ENCODE results near the gene CARMIL3. TPM values are rescaled to one million over a fixed set of nuclear protein-coding genes. Genes with fewer than 3 reads are reported as not detected.

Gene CARMIL3
- total and polyA plus RNA-seq, 2 experiments from 2014 or later: not detected

- Histone ChIP-seq H3K4me2 (ENCODE audit: unreplicated experiment) (peak overlapping the region; percentile 90), H3K4me3 (peak overlapping the region; percentile 65), H3K9ac (peak overlapping the region; percentile 26; the same call in 1 of the 2 replicates), H3K79me2 (ENCODE audit: insufficient read depth) (no peaks in the 10 kb centered on the region), H2AFZ (peak overlapping the region; percentile 72), H3K27me3 (replicated peaks; ENCODE audit: insufficient read depth) (peaks cover 31% of the 10 kb centered on the region), H3K9me2 (ENCODE audit: insufficient read depth) (no peaks in the 10 kb centered on the region), H3F3A (ENCODE audit: insufficient read depth) (no peaks in the 10 kb centered on the region), H3K4me1 (ENCODE audit: insufficient read depth) (no peaks in the 10 kb centered on the region), H3K27ac (no peak overlapping the region), H3K9me3 (ENCODE audit: low read depth) (no peaks in the 10 kb centered on the region), H4K20me1 (ENCODE audit: insufficient read depth) (no peaks in the 10 kb centered on the region), H3K36me3 (ENCODE audit: low read depth) (no peaks in the 10 kb centered on the region)
- no peak for DNase-seq
- in situ Hi-C loops (cut with MboI): no loop called here
- WGBS, 2 experiments (ENCODE audit: low coverage in 1 of 2, low lambda C conversion rate in 2 of 2, missing lambda C conversion rate in 2 of 2): 12 to 21% methylated on average over 18 to 20 of the region's 20 CpGs
- TF ChIP-seq EZH2phosphoT487 (IDR thresholded peaks at IDR 0.05; ENCODE audit: insufficient read depth, low read depth) (no peak), EZH2 (IDR thresholded peaks at IDR 0.05; ENCODE audit: insufficient read depth, poor library complexity, severe bottlenecking) (no peak)
Measured at GRCh38 chr14:24051176-24051788, 527 bp upstream of the CARMIL3 start.

GRCh38 chr14:24052656-24053547 is 1.1 kb downstream of the CARMIL3 start:
- Histone ChIP-seq H3K36me3 (ENCODE audit: low read depth) (no peaks in the 10 kb centered on the region), H3K27me3 (replicated peaks; ENCODE audit: insufficient read depth) (peaks cover 31% of the 10 kb centered on the region), H3K4me3 (peak overlapping the region; percentile 65; the same call in 1 of the 2 replicates), H4K20me1 (ENCODE audit: insufficient read depth) (no peaks in the 10 kb centered on the region), H3K27ac (no peak overlapping the region), H3K4me2 (ENCODE audit: unreplicated experiment) (no peak overlapping the region), H3K79me2 (ENCODE audit: insufficient read depth) (no peaks in the 10 kb centered on the region), H3K9me2 (ENCODE audit: insufficient read depth) (no peaks in the 10 kb centered on the region), H2AFZ (0 out of 2 replicates have a peak overlapping the region, but pooled peaks have one; percentile 72), H3K9me3 (ENCODE audit: low read depth) (no peaks in the 10 kb centered on the region), H3F3A (ENCODE audit: insufficient read depth) (no peaks in the 10 kb centered on the region), H3K4me1 (ENCODE audit: insufficient read depth) (no peaks in the 10 kb centered on the region), H3K9ac (no peak overlapping the region)
- no peak for TF ChIP-seq EZH2 (IDR thresholded peaks at IDR 0.05; ENCODE audit: insufficient read depth, poor library complexity, severe bottlenecking)
- 45% methylated on average over 19 to 20 of the region's 20 CpGs for WGBS, 2 experiments (ENCODE audit: low coverage in 1 of 2, low lambda C conversion rate in 2 of 2, missing lambda C conversion rate in 2 of 2)
- in situ Hi-C loops (cut with MboI): no loop called here
- DNase-seq: peak; percentile 59

GRCh38 chr14:24053548-24054323 is 1.9 kb downstream of the CARMIL3 start:
- H3K4me3 ChIP-seq: no peak overlapping the region
- 66 to 70% methylated on average over 10 of the region's 10 CpGs for WGBS, 2 experiments (ENCODE audit: low coverage in 1 of 2, low lambda C conversion rate in 2 of 2, missing lambda C conversion rate in 2 of 2)
- H3K36me3 ChIP-seq (ENCODE audit: low read depth): no peaks in the 10 kb centered on the region
- H3K9me2 ChIP-seq (ENCODE audit: insufficient read depth): no peaks in the 10 kb centered on the region
- no peaks in the 10 kb centered on the region for H3K4me1 ChIP-seq (ENCODE audit: insufficient read depth)
- H2AFZ ChIP-seq: no peak overlapping the region
- in situ Hi-C loops (cut with MboI): no loop called here
- no peaks in the 10 kb centered on the region for H3K79me2 ChIP-seq (ENCODE audit: insufficient read depth)
- H3K27me3 ChIP-seq (replicated peaks; ENCODE audit: insufficient read depth): peaks cover 31% of the 10 kb centered on the region
- no peak overlapping the region for H3K27ac ChIP-seq
- TF ChIP-seq EZH2 (IDR thresholded peaks at IDR 0.05; ENCODE audit: insufficient read depth, poor library complexity, severe bottlenecking) (no peak), EZH2phosphoT487 (IDR thresholded peaks at IDR 0.05; ENCODE audit: insufficient read depth, low read depth) (no peak)
- no peak for DNase-seq
- H3K4me2 ChIP-seq (ENCODE audit: unreplicated experiment): no peak overlapping the region
- no peaks in the 10 kb centered on the region for H4K20me1 ChIP-seq (ENCODE audit: insufficient read depth)
- H3K9ac ChIP-seq: no peak overlapping the region
- H3K9me3 ChIP-seq (ENCODE audit: low read depth): no peaks in the 10 kb centered on the region
- H3F3A ChIP-seq (ENCODE audit: insufficient read depth): no peaks in the 10 kb centered on the region

GRCh38 chr14:24054324-24054641 is 2.5 kb downstream of the CARMIL3 start:
- H3K9me3 ChIP-seq (ENCODE audit: low read depth): no peaks in the 10 kb centered on the region
- H3K27ac ChIP-seq: no peak overlapping the region
- no peak overlapping the region for H3K4me2 ChIP-seq (ENCODE audit: unreplicated experiment)
- no peaks in the 10 kb centered on the region for H3F3A ChIP-seq (ENCODE audit: insufficient read depth)
- no peak overlapping the region for H3K9ac ChIP-seq
- no peaks in the 10 kb centered on the region for H3K9me2 ChIP-seq (ENCODE audit: insufficient read depth)
- H3K36me3 ChIP-seq (ENCODE audit: low read depth): no peaks in the 10 kb centered on the region
- H3K79me2 ChIP-seq (ENCODE audit: insufficient read depth): no peaks in the 10 kb centered on the region
- peaks cover 31% of the 10 kb centered on the region for H3K27me3 ChIP-seq (replicated peaks; ENCODE audit: insufficient read depth)
- no peaks in the 10 kb centered on the region for H4K20me1 ChIP-seq (ENCODE audit: insufficient read depth)
- H3K4me1 ChIP-seq (ENCODE audit: insufficient read depth): no peaks in the 10 kb centered on the region
- no peak for DNase-seq
- in situ Hi-C loops (cut with MboI): no loop called here
- WGBS, 2 experiments (ENCODE audit: low coverage in 1 of 2, low lambda C conversion rate in 2 of 2, missing lambda C conversion rate in 2 of 2): 75 to 88% methylated on average over 6 of the region's 6 CpGs
- TF ChIP-seq EZH2 (IDR thresholded peaks at IDR 0.05; ENCODE audit: insufficient read depth, poor library complexity, severe bottlenecking): no peak
- TF ChIP-seq EZH2phosphoT487 (IDR thresholded peaks at IDR 0.05; ENCODE audit: insufficient read depth, low read depth): no peak
- H3K4me3 ChIP-seq: no peak overlapping the region
- no peak overlapping the region for H2AFZ ChIP-seq

Measured in GM23248 (cell line).